ENCODE results near the gene BAIAP2L1. TPM values are rescaled to one million over a fixed set of nuclear protein-coding genes. Genes with fewer than 3 reads are reported as not detected.

BAIAP2L1 gene
- total and polyA plus RNA-seq, 7 experiments from 2014 or later, result 0.32 to 2.0 (median 0.56) TPM

GRCh38 chr7:98364220-98364619 is 36.7 kb downstream of the BAIAP2L1 start:
- ChIA-PET CTCF (no interaction called here), POLR2A (no interaction called here)
- ATAC-seq, result no peak
- Mint-ChIP-seq H3K27me3 (peaks cover 0 to 4% (median 0%) of the 10 kb centered on the region in 5 donors), H3K4me1 (peaks cover 0 to 9% (median 0%) of the 10 kb centered on the region in 7 donors), H3K27ac (no peak overlapping the region), H3K9me3 (no peaks in the 10 kb centered on the region), H3K4me3 (no peak overlapping the region), H3K36me3 (no peaks in the 10 kb centered on the region)
- no peaks in the 10 kb centered on the region for H3K4me1 ChIP-seq (ENCODE audit: control insufficient read depth in 2 of 2, insufficient read depth in 2 of 2, low read length in 2 of 2)
- H3K27ac ChIP-seq (ENCODE audit: low read depth, low read length), result no peak overlapping the region
- intact Hi-C loops (cut with micrococcal nuclease), result no loop called here
- H3K9me3 ChIP-seq (ENCODE audit: control insufficient read depth in 2 of 3, low read length in 3 of 3), result no peaks in the 10 kb centered on the region
- no peak for DNase-seq
- H3K27me3 ChIP-seq (ENCODE audit: control insufficient read depth in 2 of 2, insufficient read depth in 2 of 2, low read length in 2 of 2), result no peaks in the 10 kb centered on the region
- no peaks in the 10 kb centered on the region for H3K36me3 ChIP-seq (ENCODE audit: control insufficient read depth in 2 of 3, insufficient read depth in 3 of 3, low read length in 3 of 3)
- H3K4me3 ChIP-seq (ENCODE audit: low read length), result no peak overlapping the region

- Histone ChIP-seq H3K36me3 (ENCODE audit: control insufficient read depth in 2 of 3, insufficient read depth in 3 of 3, low read length in 3 of 3) (no peaks in the 10 kb centered on the region), H3K27ac (ENCODE audit: low read depth, low read length) (no peak overlapping the region), H3K27me3 (ENCODE audit: control insufficient read depth in 2 of 2, insufficient read depth in 2 of 2, low read length in 2 of 2) (no peaks in the 10 kb centered on the region), H3K4me1 (ENCODE audit: control insufficient read depth in 2 of 2, insufficient read depth in 2 of 2, low read length in 2 of 2) (no peaks in the 10 kb centered on the region), H3K9me3 (ENCODE audit: control insufficient read depth in 2 of 3, low read length in 3 of 3) (no peaks in the 10 kb centered on the region), H3K4me3 (ENCODE audit: low read length) (no peak overlapping the region)
- ChIA-PET POLR2A (no interaction called here), CTCF (no interaction called here)
- Mint-ChIP-seq H3K27me3 (peaks cover 0 to 4% (median 0%) of the 10 kb centered on the region in 5 donors), H3K4me3 (no peak overlapping the region), H3K4me1 (peaks cover 0 to 9% (median 0%) of the 10 kb centered on the region in 7 donors), H3K9me3 (no peaks in the 10 kb centered on the region), H3K27ac (no peak overlapping the region), H3K36me3 (no peaks in the 10 kb centered on the region)
- ATAC-seq, result no peak
- no peak for DNase-seq
- intact Hi-C loops (cut with micrococcal nuclease), result no loop called here
These were observed 38.4 kb downstream of the BAIAP2L1 start for GRCh38 chr7:98362517-98362916.

- Mint-ChIP-seq H3K27me3 (no peaks in the 10 kb centered on the region), H3K4me3 (no peak overlapping the region), H3K36me3 (no peaks in the 10 kb centered on the region), H3K9me3 (no peaks in the 10 kb centered on the region), H3K4me1 (peaks cover 0 to 3% (median 0%) of the 10 kb centered on the region in 7 donors), H3K27ac (no peak overlapping the region)
- H3K27ac ChIP-seq (ENCODE audit: low read depth, low read length), result no peak overlapping the region
- no peaks in the 10 kb centered on the region for H3K4me1 ChIP-seq (ENCODE audit: control insufficient read depth in 2 of 2, insufficient read depth in 2 of 2, low read length in 2 of 2)
- intact Hi-C loops (cut with micrococcal nuclease), result no loop called here
- H3K36me3 ChIP-seq (ENCODE audit: control insufficient read depth in 2 of 3, insufficient read depth in 3 of 3, low read length in 3 of 3), result no peaks in the 10 kb centered on the region
- no peak for ATAC-seq
- ChIA-PET POLR2A (no interaction called here), CTCF (no interaction called here)
- H3K4me3 ChIP-seq (ENCODE audit: low read length), result no peak overlapping the region
- H3K9me3 ChIP-seq (ENCODE audit: control insufficient read depth in 2 of 3, low read length in 3 of 3), result no peaks in the 10 kb centered on the region
- no peaks in the 10 kb centered on the region for H3K27me3 ChIP-seq (ENCODE audit: control insufficient read depth in 2 of 2, insufficient read depth in 2 of 2, low read length in 2 of 2)
- no peak for DNase-seq
These were observed 40.4 kb downstream of the BAIAP2L1 start for GRCh38 chr7:98360221-98361130.

- Histone ChIP-seq H3K27ac (ENCODE audit: low read depth, low read length) (no peak overlapping the region), H3K9me3 (ENCODE audit: control insufficient read depth in 2 of 3, low read length in 3 of 3) (no peaks in the 10 kb centered on the region), H3K4me3 (ENCODE audit: low read length) (no peak overlapping the region), H3K36me3 (ENCODE audit: control insufficient read depth in 2 of 3, insufficient read depth in 3 of 3, low read length in 3 of 3) (no peaks in the 10 kb centered on the region), H3K4me1 (ENCODE audit: control insufficient read depth in 2 of 2, insufficient read depth in 2 of 2, low read length in 2 of 2) (no peaks in the 10 kb centered on the region), H3K27me3 (ENCODE audit: control insufficient read depth in 2 of 2, insufficient read depth in 2 of 2, low read length in 2 of 2) (no peaks in the 10 kb centered on the region)
- intact Hi-C loops (cut with micrococcal nuclease), result no loop called here
- H3K27me3 Mint-ChIP-seq, result no peaks in the 10 kb centered on the region
- no peak for ATAC-seq
- ChIA-PET CTCF (interaction anchor here (0.6 kb wide), 1 partner anchor 175 kb away, joined by 3 read pairs; no protein-coding TSS in a partner anchor), POLR2A (no interaction called here)
- no peak for DNase-seq
- H3K4me1 Mint-ChIP-seq, result peaks cover 0 to 3% (median 0%) of the 10 kb centered on the region in 7 donors
- no peaks in the 10 kb centered on the region for H3K9me3 Mint-ChIP-seq
- H3K36me3 Mint-ChIP-seq, result no peaks in the 10 kb centered on the region
- H3K27ac Mint-ChIP-seq, result no peak overlapping the region
- no peak overlapping the region for H3K4me3 Mint-ChIP-seq
These were observed 41.5 kb downstream of the BAIAP2L1 start for GRCh38 chr7:98359395-98359794.

- ChIA-PET POLR2A (no interaction called here), CTCF (no interaction called here)
- no peak for ATAC-seq
- Mint-ChIP-seq H3K27me3 (no peaks in the 10 kb centered on the region), H3K4me1 (peaks cover 0 to 3% (median 0%) of the 10 kb centered on the region in 7 donors), H3K4me3 (no peak overlapping the region), H3K9me3 (no peaks in the 10 kb centered on the region), H3K27ac (no peak overlapping the region), H3K36me3 (no peaks in the 10 kb centered on the region)
- no peaks in the 10 kb centered on the region for H3K4me1 ChIP-seq (ENCODE audit: control insufficient read depth in 2 of 2, insufficient read depth in 2 of 2, low read length in 2 of 2)
- no peak overlapping the region for H3K27ac ChIP-seq (ENCODE audit: low read depth, low read length)
- H3K9me3 ChIP-seq (ENCODE audit: control insufficient read depth in 2 of 3, low read length in 3 of 3), result no peaks in the 10 kb centered on the region
- H3K27me3 ChIP-seq (ENCODE audit: control insufficient read depth in 2 of 2, insufficient read depth in 2 of 2, low read length in 2 of 2), result no peaks in the 10 kb centered on the region
- no peak for DNase-seq
- H3K36me3 ChIP-seq (ENCODE audit: control insufficient read depth in 2 of 3, insufficient read depth in 3 of 3, low read length in 3 of 3), result no peaks in the 10 kb centered on the region
- H3K4me3 ChIP-seq (ENCODE audit: low read length), result no peak overlapping the region
- intact Hi-C loops (cut with micrococcal nuclease), result no loop called here
These were observed 42.2 kb downstream of the BAIAP2L1 start for GRCh38 chr7:98358706-98359105.

- ATAC-seq (no peak), DNase-seq (no peak)
- Histone ChIP-seq H3K4me3 (ENCODE audit: low read length) (no peak overlapping the region), H3K36me3 (ENCODE audit: control insufficient read depth in 2 of 3, insufficient read depth in 3 of 3, low read length in 3 of 3) (no peaks in the 10 kb centered on the region), H3K4me1 (ENCODE audit: control insufficient read depth in 2 of 2, insufficient read depth in 2 of 2, low read length in 2 of 2) (no peaks in the 10 kb centered on the region), H3K9me3 (ENCODE audit: control insufficient read depth in 2 of 3, low read length in 3 of 3) (no peaks in the 10 kb centered on the region), H3K27ac (ENCODE audit: low read depth, low read length) (no peak overlapping the region), H3K27me3 (ENCODE audit: control insufficient read depth in 2 of 2, insufficient read depth in 2 of 2, low read length in 2 of 2) (no peaks in the 10 kb centered on the region)
- H3K27ac Mint-ChIP-seq, result no peak overlapping the region
- intact Hi-C loops (cut with micrococcal nuclease), result no loop called here
- ChIA-PET POLR2A (no interaction called here), CTCF (no interaction called here)
- H3K4me1 Mint-ChIP-seq, result peaks cover 0 to 3% (median 0%) of the 10 kb centered on the region in 7 donors
- no peak overlapping the region for H3K4me3 Mint-ChIP-seq
- H3K27me3 Mint-ChIP-seq, result no peaks in the 10 kb centered on the region
- no peaks in the 10 kb centered on the region for H3K9me3 Mint-ChIP-seq
- H3K36me3 Mint-ChIP-seq, result no peaks in the 10 kb centered on the region
These were observed 43.1 kb downstream of the BAIAP2L1 start for GRCh38 chr7:98357751-98358161.

- no peaks in the 10 kb centered on the region for H3K36me3 ChIP-seq (ENCODE audit: control insufficient read depth in 2 of 3, insufficient read depth in 3 of 3, low read length in 3 of 3)
- Mint-ChIP-seq H3K27ac (no peak overlapping the region), H3K27me3 (peaks cover 0 to 3% (median 0%) of the 10 kb centered on the region in 5 donors), H3K36me3 (peaks cover 0 to 8% (median 0%) of the 10 kb centered on the region in 5 donors), H3K9me3 (peaks cover 0 to 4% (median 0%) of the 10 kb centered on the region in 11 donors), H3K4me1 (no peaks in the 10 kb centered on the region), H3K4me3 (no peak overlapping the region)
- H3K4me3 ChIP-seq (ENCODE audit: low read length), result no peak overlapping the region
- no peaks in the 10 kb centered on the region for H3K4me1 ChIP-seq (ENCODE audit: control insufficient read depth in 2 of 2, insufficient read depth in 2 of 2, low read length in 2 of 2)
- CTCF ChIA-PET, result no interaction called here
- DNase-seq, result no peak
- ATAC-seq, result no peak
- no peaks in the 10 kb centered on the region for H3K9me3 ChIP-seq (ENCODE audit: control insufficient read depth in 2 of 3, low read length in 3 of 3)
- no peak overlapping the region for H3K27ac ChIP-seq (ENCODE audit: low read depth, low read length)
- POLR2A ChIA-PET, result no interaction called here
- intact Hi-C loops (cut with micrococcal nuclease), result no loop called here
- no peaks in the 10 kb centered on the region for H3K27me3 ChIP-seq (ENCODE audit: control insufficient read depth in 2 of 2, insufficient read depth in 2 of 2, low read length in 2 of 2)
These were observed 45.7 kb downstream of the BAIAP2L1 start for GRCh38 chr7:98355250-98355538.

Data from naive thymus-derived CD4-positive, alpha-beta T cell (primary cell).